ENCODE results near the gene URGCP. TPM values are rescaled to one million over a fixed set of nuclear protein-coding genes. Genes with fewer than 3 reads are reported as not detected.
"Not testable (repeated sequence)": the region's sequence is repeated elsewhere in the genome, so short reads cannot be mapped to it uniquely, and the experiment has no call there.

The URGCP gene
- total and polyA plus RNA-seq, 8 donors = 25.5 to 37.5 (median 31.0) TPM

- no peak for TF ChIP-seq CTCF (IDR thresholded peaks at IDR 0.05)
- DNase-seq = no peak
- Histone ChIP-seq H3K27me3 (no peaks in the 10 kb centered on the region), H3K4me3 (peak overlapping the region in 1 of 2 donors; percentile 68), H3K27ac (peak overlapping the region in 1 of 2 donors; percentile 80), H3K4me1 (peaks cover 17 to 27% of the 10 kb centered on the region in 2 donors), H3K9me3 (no peaks in the 10 kb centered on the region), H3K36me3 (no peaks in the 10 kb centered on the region)
- intact Hi-C loops (cut with DNase I) = no loop called here
- no peak for ATAC-seq
Measured at GRCh38 chr7:43904533-43905208, 1.7 kb downstream of the URGCP start.

DNA sequence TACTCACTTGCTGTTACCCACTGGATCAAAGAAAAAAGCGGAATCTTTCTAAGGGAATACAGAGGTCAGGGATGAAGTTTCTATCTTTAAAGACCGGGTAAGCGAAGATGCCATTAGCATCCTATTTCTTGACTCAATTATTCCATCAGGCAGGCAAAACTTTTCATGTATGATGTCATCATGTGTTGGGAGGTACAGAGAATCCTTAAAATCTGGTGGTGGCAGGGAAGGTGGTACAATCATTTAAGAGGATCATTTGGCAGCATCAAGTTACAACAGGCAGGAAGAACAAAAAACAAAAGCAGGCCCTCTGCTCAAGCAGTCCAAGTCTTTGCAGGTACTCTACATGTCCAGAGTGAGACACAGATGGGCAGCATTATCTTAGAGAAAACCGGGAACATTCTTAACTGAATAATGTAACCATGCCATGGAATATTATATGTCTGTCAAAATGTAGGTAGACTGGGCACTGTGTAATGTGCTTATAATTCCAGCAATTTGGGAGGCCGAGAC is 3.8 kb downstream of the URGCP start:
- Histone ChIP-seq H3K4me1 (peaks cover 17 to 27% of the 10 kb centered on the region in 2 donors), H3K4me3 (no peak overlapping the region), H3K36me3 (no peaks in the 10 kb centered on the region), H3K27ac (no peak overlapping the region), H3K27me3 (no peaks in the 10 kb centered on the region), H3K9me3 (no peaks in the 10 kb centered on the region)
- DNase-seq (no peak), ATAC-seq (no peak)
- intact Hi-C loops (cut with DNase I) = no loop called here
- no peak for TF ChIP-seq CTCF (IDR thresholded peaks at IDR 0.05)

GRCh38 chr7:43898571-43898970 is 7.8 kb downstream of the URGCP start:
- intact Hi-C loops (cut with DNase I); ATAC-seq; DNase-seq; H3K9me3 ChIP-seq; H3K27ac ChIP-seq; H3K27me3 ChIP-seq; H3K36me3 ChIP-seq; H3K4me1 ChIP-seq; H3K4me3 ChIP-seq: not testable (repeated sequence)

DNA sequence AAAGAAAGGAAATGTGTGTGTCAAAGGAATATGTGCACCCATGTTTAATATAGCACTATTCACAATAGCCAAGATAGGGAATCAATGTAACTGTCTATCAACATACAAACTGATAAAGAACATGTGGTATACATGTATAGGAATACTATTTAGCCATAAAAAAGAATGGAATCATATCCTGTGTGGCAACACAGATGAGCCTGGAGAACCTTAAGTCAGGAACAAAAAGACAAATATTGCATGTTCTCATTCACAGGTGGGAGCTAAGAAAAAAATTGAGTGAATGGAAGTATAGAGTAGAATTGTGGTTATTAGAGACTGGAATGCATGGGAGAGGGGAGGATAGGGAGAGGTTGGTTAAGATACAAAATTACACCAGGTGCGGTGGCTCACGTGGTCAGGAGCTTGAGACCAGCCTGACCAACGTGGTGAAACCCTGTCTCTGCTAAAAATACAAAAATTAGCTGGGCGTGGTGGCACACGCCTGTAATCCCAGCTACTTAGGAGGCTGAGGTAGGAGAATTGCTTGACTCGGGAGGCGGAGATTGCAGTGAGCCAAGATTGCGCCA is 10.5 kb downstream of the URGCP start:
- Histone ChIP-seq H3K27me3 (no peaks in the 10 kb centered on the region), H3K9me3 (no peaks in the 10 kb centered on the region), H3K27ac (no peak overlapping the region), H3K4me1 (no peaks in the 10 kb centered on the region), H3K4me3 (no peak overlapping the region), H3K36me3 (no peaks in the 10 kb centered on the region)
- DNase-seq = no peak
- ATAC-seq = no peak
- intact Hi-C loops (cut with DNase I) = no loop called here
- TF ChIP-seq CTCF (IDR thresholded peaks at IDR 0.05) = no peak

DNA sequence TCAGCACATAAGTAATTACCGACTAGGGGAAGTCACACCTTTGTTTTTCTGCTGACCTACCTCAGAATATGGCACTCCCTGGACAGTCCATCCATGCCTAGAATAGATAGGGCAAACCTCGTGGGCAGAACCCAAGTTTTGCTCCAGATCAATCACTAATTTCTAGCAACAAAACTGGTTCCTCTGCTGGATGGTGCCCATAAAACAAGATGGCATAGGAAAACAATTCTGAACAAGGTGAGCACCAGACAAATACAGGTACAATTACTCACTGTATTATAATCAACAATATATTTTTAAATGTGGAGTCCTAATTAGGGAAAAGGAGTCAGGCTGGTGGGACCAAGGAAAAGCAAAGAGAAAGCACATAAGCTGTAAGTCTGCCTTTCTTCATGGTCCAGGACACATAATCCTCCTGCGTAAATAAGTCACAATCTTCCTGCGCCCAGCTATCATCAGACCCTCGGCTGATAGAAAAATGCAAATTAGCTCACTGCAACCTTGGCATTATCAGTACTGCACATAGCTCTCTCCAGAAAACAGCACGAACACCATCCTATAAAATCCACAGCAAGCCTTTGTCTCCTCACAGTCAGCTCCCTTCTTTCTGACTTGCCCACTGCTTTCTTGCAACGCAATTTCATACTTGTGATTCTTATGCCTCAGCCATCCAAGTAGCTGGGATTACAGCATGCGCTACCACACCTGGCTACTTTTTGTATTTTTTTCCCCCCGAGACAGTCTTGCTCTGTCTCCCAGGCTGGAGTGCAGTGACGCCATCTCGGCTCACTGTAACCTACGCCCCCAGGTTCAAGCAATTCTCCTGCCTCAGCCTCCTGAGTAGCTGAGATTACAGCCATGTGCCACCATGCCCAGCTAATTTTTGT is 15.1 kb downstream of the URGCP start:
- no peak for DNase-seq
- intact Hi-C loops (cut with DNase I) = no loop called here
- H3K36me3 ChIP-seq = peaks cover 0 to 10% of the 10 kb centered on the region in 2 donors

More for the DNA sequence above, 15.1 kb downstream of the URGCP start:
- no peak for TF ChIP-seq CTCF (IDR thresholded peaks at IDR 0.05)
- Histone ChIP-seq H3K27ac (no peak overlapping the region), H3K4me1 (peaks cover 0 to 14% of the 10 kb centered on the region in 2 donors), H3K4me3 (no peak overlapping the region), H3K27me3 (no peaks in the 10 kb centered on the region), H3K9me3 (no peaks in the 10 kb centered on the region)
- no peak for ATAC-seq
